ENCODE measurements around the gene METTL6. TPM values are rescaled to one million over a fixed set of nuclear protein-coding genes. Genes with fewer than 3 reads are reported as not detected.

METTL6 gene
- total and polyA plus RNA-seq, 2 donors (not counting 1 experiment from before 2014, with no cell fraction given): 7.6 to 23.9 TPM

DNA sequence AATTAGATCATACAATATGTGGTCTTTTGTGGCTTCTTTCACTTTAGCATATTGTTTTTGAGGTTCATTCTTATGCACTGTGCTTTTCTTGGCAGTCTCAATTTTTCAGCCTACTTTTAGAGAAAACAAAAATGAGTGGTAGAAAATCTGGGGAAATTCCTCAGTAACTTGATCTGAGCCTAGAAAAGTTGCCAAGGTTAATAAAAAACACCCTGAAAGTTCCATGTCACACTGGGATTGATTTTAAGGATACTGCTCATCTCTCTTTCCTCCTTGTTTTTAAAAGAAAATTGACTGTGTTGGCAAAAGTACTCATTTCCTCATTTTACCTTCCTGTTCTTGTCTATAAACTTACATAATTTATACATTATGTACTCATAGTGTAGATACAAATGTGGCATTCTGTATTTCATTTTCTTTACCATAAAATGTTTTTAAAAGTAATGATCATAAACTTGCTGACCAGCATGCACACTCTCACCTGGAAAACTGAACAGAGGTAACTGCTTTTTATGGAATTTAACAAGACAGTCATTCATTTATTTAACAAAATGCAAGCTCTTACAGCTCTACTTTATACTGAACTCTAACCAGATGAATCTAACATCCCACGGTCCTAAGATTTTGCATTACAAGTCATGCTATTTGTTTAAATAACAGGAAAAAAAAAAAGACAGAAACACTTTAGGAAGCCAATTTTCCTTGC is 66.4 kb downstream of the METTL6 start:
- H3K4me2 ChIP-seq (replicated peaks; ENCODE audit: low read depth, low read length, poor library complexity, severe bottlenecking): peak overlapping the region; percentile 69
- POLR2A ChIA-PET: interaction anchor here (0.7 to 1.9 kb wide), 7 partner anchors 13 to 88 kb away, joined by 3 to 13 read pairs (median 5); partner anchors contain the start of gene SH3BP5

More for the DNA sequence above, 66.4 kb downstream of the METTL6 start:
- H3K9me3 Mint-ChIP-seq (ENCODE audit: insufficient read depth): no peaks in the 10 kb centered on the region
- peaks cover 7% of the 10 kb centered on the region for H3K79me2 ChIP-seq (ENCODE audit: control insufficient read depth, insufficient read depth, low read length)
- no peaks in the 10 kb centered on the region for H3K27me3 ChIP-seq (replicated peaks in 1 of 4; ENCODE audit: control extremely low read depth in 1 of 4, control insufficient read depth in 3 of 4, insufficient read depth in 4 of 4, low read length in 3 of 4)
- peaks cover 0 to 3% (median 0%) of the 10 kb centered on the region in 3 donors for H3K9me3 ChIP-seq (ENCODE audit: control extremely low read depth in 1 of 3, control insufficient read depth in 2 of 3, insufficient read depth in 1 of 3, low read length in 2 of 3)
- no peaks in the 10 kb centered on the region for H3K36me3 ChIP-seq (replicated peaks in 1 of 2; ENCODE audit: control extremely low read depth in 1 of 2, control insufficient read depth in 1 of 2, extremely low read depth in 1 of 2, insufficient read depth in 2 of 2, low read length in 1 of 2)
- H3K27ac ChIP-seq (ENCODE audit: low read length in 2 of 2): peak overlapping the region; percentile 95 to 96
- CTCF ChIA-PET: interaction anchor here (0.7 to 5.5 kb wide), 15 partner anchors 12 to 155 kb away, joined by 3 to 41 read pairs (median 5); partner anchors contain the start of genes CAPN7 and SH3BP5
- H2AFZ ChIP-seq (ENCODE audit: insufficient read depth, low read depth, low read length, poor library complexity, severe bottlenecking): no peak overlapping the region
- intact Hi-C loops (cut with micrococcal nuclease): loop anchor here (1.0 to 5.0 kb wide), 3 partner anchors 16 to 36 kb away; no protein-coding TSS in a partner anchor
- DNase-seq (peak; percentile 67), ATAC-seq (ENCODE audit: low read depth) (peak; percentile 23)
- peaks cover 64% of the 10 kb centered on the region for H3K4me1 Mint-ChIP-seq
- peaks cover 55 to 70% of the 10 kb centered on the region in 2 donors for H3K4me1 ChIP-seq (ENCODE audit: control insufficient read depth in 2 of 2, insufficient read depth in 2 of 2, low read length in 2 of 2)
- no peaks in the 10 kb centered on the region for H3K27me3 Mint-ChIP-seq
- H3K9ac ChIP-seq (ENCODE audit: low read length): peak overlapping the region; percentile 39
- no peak for TF ChIP-seq EZH2 (IDR thresholded peaks at IDR 0.05; ENCODE audit: borderline replicate concordance, insufficient read depth, low read depth, low read length, poor library complexity, severe bottlenecking)
- TF ChIP-seq, protein P1, sequence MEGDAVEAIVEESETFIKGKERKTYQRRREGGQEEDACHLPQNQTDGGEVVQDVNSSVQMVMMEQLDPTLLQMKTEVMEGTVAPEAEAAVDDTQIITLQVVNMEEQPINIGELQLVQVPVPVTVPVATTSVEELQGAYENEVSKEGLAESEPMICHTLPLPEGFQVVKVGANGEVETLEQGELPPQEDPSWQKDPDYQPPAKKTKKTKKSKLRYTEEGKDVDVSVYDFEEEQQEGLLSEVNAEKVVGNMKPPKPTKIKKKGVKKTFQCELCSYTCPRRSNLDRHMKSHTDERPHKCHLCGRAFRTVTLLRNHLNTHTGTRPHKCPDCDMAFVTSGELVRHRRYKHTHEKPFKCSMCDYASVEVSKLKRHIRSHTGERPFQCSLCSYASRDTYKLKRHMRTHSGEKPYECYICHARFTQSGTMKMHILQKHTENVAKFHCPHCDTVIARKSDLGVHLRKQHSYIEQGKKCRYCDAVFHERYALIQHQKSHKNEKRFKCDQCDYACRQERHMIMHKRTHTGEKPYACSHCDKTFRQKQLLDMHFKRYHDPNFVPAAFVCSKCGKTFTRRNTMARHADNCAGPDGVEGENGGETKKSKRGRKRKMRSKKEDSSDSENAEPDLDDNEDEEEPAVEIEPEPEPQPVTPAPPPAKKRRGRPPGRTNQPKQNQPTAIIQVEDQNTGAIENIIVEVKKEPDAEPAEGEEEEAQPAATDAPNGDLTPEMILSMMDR (IDR thresholded peaks at IDR 0.05): no peak
- peak overlapping the region in 4 of 5 experiments; percentile 5 to 54 (median 20) for H3K4me3 ChIP-seq (ENCODE audit: control extremely low read depth in 1 of 5, extremely low read depth in 1 of 5, insufficient read depth in 1 of 5, low read depth in 2 of 5, low read length in 4 of 5)
- peak overlapping the region; percentile 80 for H3K27ac Mint-ChIP-seq
- H4K20me1 ChIP-seq (ENCODE audit: control insufficient read depth, insufficient read depth, low read length, poor library complexity, severe bottlenecking): no peaks in the 10 kb centered on the region
- peak overlapping the region; percentile 76 for H3K4me3 Mint-ChIP-seq
- WGBS (ENCODE audit: insufficient coverage): no CpG with 5 or more reads among the region's 1 CpG

Small RNA genes within 50 kb of the gene (small RNA-seq; reads per million reads assigned to genes)
- not detected for gene HMGN2P7 (ENCODE audit: insufficient read length, low read depth, low replicate concordance)
- gene RNU6-1024P (ENCODE audit: insufficient read length, low read depth, low replicate concordance): not detected

Other genes with a start within 250 kb of the METTL6 start
- 85.9 and 95.5 TPM in 2 replicates for gene CAPN7, start 221.3 kb downstream of the METTL6 start, total RNA-seq
- gene CAPN7, start 221.3 kb downstream of the METTL6 start, polyA plus RNA-seq: 33.3 and 40.4 TPM in 2 replicates
- 73.6 and 76.6 TPM in 2 replicates for gene SH3BP5, start 95.0 kb downstream of the METTL6 start, total RNA-seq
- 92.3 and 156 TPM in 2 replicates for gene SH3BP5, start 95.0 kb downstream of the METTL6 start, polyA plus RNA-seq
- gene EAF1, start 54 bp upstream of the METTL6 start, total RNA-seq: 19.8 TPM in 2 replicates
- gene EAF1, start 54 bp upstream of the METTL6 start, polyA plus RNA-seq: 8.3 and 12.3 TPM in 2 replicates
- 1.9 TPM in 2 replicates for gene COLQ, start 94.2 kb upstream of the METTL6 start, total RNA-seq
- 2.5 TPM in 2 replicates for gene COLQ, start 94.2 kb upstream of the METTL6 start, polyA plus RNA-seq
- gene HACL1, start 174.0 kb upstream of the METTL6 start, total RNA-seq: 38.7 and 38.9 TPM in 2 replicates
- gene HACL1, start 174.0 kb upstream of the METTL6 start, polyA plus RNA-seq: 18.2 and 20.8 TPM in 2 replicates
- 21.9 and 25.3 TPM in 2 replicates for gene BTD, start 174.2 kb upstream of the METTL6 start, total RNA-seq
- 8.2 and 8.8 TPM in 2 replicates for gene BTD, start 174.2 kb upstream of the METTL6 start, polyA plus RNA-seq

Data from B cell (primary cell).